Liver (tissue), 9 donors: ENCODE data around the gene DDIAS. TPM values are rescaled to one million over a fixed set of nuclear protein-coding genes. Genes with fewer than 3 reads are reported as not detected.
"Not testable (repeated sequence)": the region's sequence is repeated elsewhere in the genome, so short reads cannot be mapped to it uniquely, and the experiment has no call there.

Experiments
- DNase-seq: peaks from one replicate; pipeline ENCODE4 v3.0.0-alpha.2; 2017; ENCODE audit warnings: low spot score
- H3K27ac ChIP-seq, 2 donors: one replicate each; pipeline ENCODE4 v1.7.0; 2013; ENCODE audit warnings: inconsistent platforms in 2 of 2, low read length in 2 of 2, control low read depth in 1 of 2, low read depth in 1 of 2, mild to moderate bottlenecking in 1 of 2
- H3K27me3 ChIP-seq, 4 donors: one replicate each; pipeline versions ENCODE4 v1.6.1 to v1.7.0; 2013; ENCODE audit warnings: low read length in 3 of 4, inconsistent platforms in 1 of 4, mild to moderate bottlenecking in 1 of 4, moderate library complexity in 1 of 4; ENCODE audit not compliant: control insufficient read depth in 4 of 4, insufficient read depth in 4 of 4
- H3K36me3 ChIP-seq, 4 donors: one replicate each; pipeline versions ENCODE4 v1.6.1 to v1.7.0; 2013; ENCODE audit warnings: low read length in 3 of 4, mild to moderate bottlenecking in 3 of 4, low read depth in 1 of 4, moderate library complexity in 1 of 4; ENCODE audit not compliant: control insufficient read depth in 4 of 4, insufficient read depth in 3 of 4
- H3K4me1 ChIP-seq, 4 donors: one replicate each; pipeline versions ENCODE4 v1.6.1 to v1.7.0; 2013; ENCODE audit warnings: low read length in 3 of 4, mild to moderate bottlenecking in 3 of 4, moderate library complexity in 1 of 4; ENCODE audit not compliant: control insufficient read depth in 4 of 4, insufficient read depth in 4 of 4
- H3K4me3 ChIP-seq, 3 donors: one replicate each; pipeline versions ENCODE4 v1.6.1 to v1.7.0; 2013; ENCODE audit warnings: low read length in 3 of 3, control low read depth in 1 of 3, low read depth in 1 of 3, mild to moderate bottlenecking in 1 of 3
- H3K9ac ChIP-seq, 2 donors: one replicate each; pipeline ENCODE4 v1.7.0; 2013; ENCODE audit warnings: low read length in 2 of 2, mild to moderate bottlenecking in 2 of 2, moderate library complexity in 2 of 2, control low read depth in 1 of 2, low read depth in 1 of 2
- H3K9me3 ChIP-seq, 4 donors: one replicate each; pipeline versions ENCODE4 v1.6.1 to v1.7.0; 2013; ENCODE audit warnings: low read length in 3 of 4; ENCODE audit not compliant: control insufficient read depth in 4 of 4
- FOXA1 ChIP-seq: IDR thresholded peaks from 2 replicates; pipeline ENCODE4 v1.6.1; 2016; ENCODE audit warnings: antibody characterized with exemption
- FOXA2 ChIP-seq: IDR thresholded peaks from 2 replicates; pipeline ENCODE4 v1.6.1; 2016; ENCODE audit warnings: antibody characterized with exemption
- GABPA ChIP-seq, 2 donors: IDR thresholded peaks in 1 of 2; conservative IDR thresholded peaks in 1 of 2; 2 replicates each; pipeline ENCODE4 v1.6.1; 2016; ENCODE audit warnings: antibody characterized with exemption in 2 of 2, mild to moderate bottlenecking in 1 of 2, moderate library complexity in 1 of 2
- HNF4A ChIP-seq, 2 donors: conservative IDR thresholded peaks; 2 replicates each; pipeline ENCODE4 v1.6.1; 2016; ENCODE audit warnings: antibody characterized with exemption in 2 of 2, mild to moderate bottlenecking in 2 of 2
- JUND ChIP-seq, 2 donors: IDR thresholded peaks; 2 replicates each; pipeline ENCODE4 v1.6.1; 2016; ENCODE audit warnings: antibody characterized with exemption in 2 of 2
- NR2F2 ChIP-seq: IDR thresholded peaks from 2 replicates; pipeline ENCODE4 v1.6.1; 2016; ENCODE audit warnings: antibody characterized with exemption
- RXRA ChIP-seq, 2 donors: IDR thresholded peaks; 2 replicates each; pipeline ENCODE4 v1.6.1; 2017 to 2018; ENCODE audit warnings: antibody characterized with exemption in 2 of 2, mild to moderate bottlenecking in 1 of 2
- SP1 ChIP-seq: IDR thresholded peaks from 2 replicates; pipeline ENCODE4 v1.6.1; 2018; ENCODE audit warnings: antibody characterized with exemption, mild to moderate bottlenecking
- TAF1 ChIP-seq: conservative IDR thresholded peaks from 2 replicates; pipeline ENCODE4 v1.6.1; 2016; ENCODE audit warnings: antibody characterized with exemption, mild to moderate bottlenecking
- YY1 ChIP-seq: IDR thresholded peaks from 2 replicates; pipeline ENCODE4 v1.6.1; 2016; ENCODE audit warnings: antibody characterized with exemption, mild to moderate bottlenecking
- WGBS: extraction: QIAGEN DNeasy Blood & Tissue Kit; methylation state at CpG from one replicate; pipeline ENCODE4 v1.1.7; 2013; 5-methylcytosine and 5-hydroxymethylcytosine counted together
- polyA plus RNA-seq, 2 donors: library from polyadenylated mRNA; stranded (reverse) in 1 of 2; unstranded in 1 of 2; fragments of 200-250 nt in 1 of 2; fragments of >200 nt in 1 of 2; fragmentation: Nextera tagmentation in 1 of 2; extraction: Ambion mirVana in 1 of 2; gene quantifications; one replicate each; pipeline versions ENCODE4 v1.2.1 to v1.2.3, GENCODE V29; 2013 to 2015
- total RNA-seq, 2 donors: library from RNA; depleted of rRNA; stranded (reverse); fragments of >200 nt; gene quantifications; one replicate each; pipeline ENCODE4 v1.2.3, GENCODE V29; 2014
- TF ChIP-seq, protein P1 (sequence below): IDR thresholded peaks from 2 replicates; pipeline ENCODE4 v1.6.1; 2016; ENCODE audit warnings: antibody characterized with exemption
- TF ChIP-seq, protein P2 (sequence below): IDR thresholded peaks from 2 replicates; pipeline ENCODE4 v1.6.1; 2016; ENCODE audit warnings: antibody characterized with exemption, mild to moderate bottlenecking
- TF ChIP-seq, protein P3 (sequence below): IDR thresholded peaks from 2 replicates; pipeline ENCODE4 v1.6.1; 2016; ENCODE audit warnings: antibody characterized with exemption
- TF ChIP-seq, protein P4 (sequence below): IDR thresholded peaks from 2 replicates; pipeline ENCODE4 v1.6.1; 2016; ENCODE audit warnings: antibody characterized with exemption
- donor health status: healthy.
- donor health status: healthy.
- donor health status: healthy.
- donor health status: healthy.
- donor health status: healthy.

DDIAS gene
- total and polyA plus RNA-seq, 4 donors: 0.25 to 8.4 (median 0.47) TPM

DNA sequence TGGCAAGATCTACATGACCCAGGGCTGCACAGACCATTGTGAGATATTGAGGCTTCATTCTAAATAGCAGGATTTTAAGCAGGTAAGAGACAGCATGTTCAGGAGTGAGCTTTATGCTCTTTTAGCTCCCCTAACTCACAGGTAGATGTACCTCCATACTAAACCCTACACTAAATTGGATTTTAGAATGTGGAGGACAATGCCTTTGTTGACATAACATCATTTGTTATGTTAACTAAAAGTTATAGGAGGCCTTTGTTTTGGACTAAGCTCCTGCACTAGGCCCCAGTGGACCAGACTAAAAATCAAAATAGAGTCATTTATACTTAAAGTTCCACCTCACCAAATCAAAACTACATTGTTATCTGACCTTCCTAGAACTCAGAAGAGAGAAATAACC is 6.8 kb downstream of the DDIAS start:
- no peaks in the 10 kb centered on the region for H3K4me1 ChIP-seq
- no peak for TF ChIP-seq RXRA (IDR thresholded peaks at IDR 0.05)
- no peak for TF ChIP-seq YY1
- TF ChIP-seq NR2F2: no peak
- no peak for TF ChIP-seq FOXA2
- TF ChIP-seq, protein P1, sequence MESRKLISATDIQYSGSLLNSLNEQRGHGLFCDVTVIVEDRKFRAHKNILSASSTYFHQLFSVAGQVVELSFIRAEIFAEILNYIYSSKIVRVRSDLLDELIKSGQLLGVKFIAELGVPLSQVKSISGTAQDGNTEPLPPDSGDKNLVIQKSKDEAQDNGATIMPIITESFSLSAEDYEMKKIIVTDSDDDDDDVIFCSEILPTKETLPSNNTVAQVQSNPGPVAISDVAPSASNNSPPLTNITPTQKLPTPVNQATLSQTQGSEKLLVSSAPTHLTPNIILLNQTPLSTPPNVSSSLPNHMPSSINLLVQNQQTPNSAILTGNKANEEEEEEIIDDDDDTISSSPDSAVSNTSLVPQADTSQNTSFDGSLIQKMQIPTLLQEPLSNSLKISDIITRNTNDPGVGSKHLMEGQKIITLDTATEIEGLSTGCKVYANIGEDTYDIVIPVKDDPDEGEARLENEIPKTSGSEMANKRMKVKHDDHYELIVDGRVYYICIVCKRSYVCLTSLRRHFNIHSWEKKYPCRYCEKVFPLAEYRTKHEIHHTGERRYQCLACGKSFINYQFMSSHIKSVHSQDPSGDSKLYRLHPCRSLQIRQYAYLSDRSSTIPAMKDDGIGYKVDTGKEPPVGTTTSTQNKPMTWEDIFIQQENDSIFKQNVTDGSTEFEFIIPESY: no peak
- no peak for TF ChIP-seq TAF1
- TF ChIP-seq HNF4A (conservative IDR thresholded peaks at IDR 0.05): no peak
- no peak for TF ChIP-seq FOXA1
- TF ChIP-seq, protein P2, sequence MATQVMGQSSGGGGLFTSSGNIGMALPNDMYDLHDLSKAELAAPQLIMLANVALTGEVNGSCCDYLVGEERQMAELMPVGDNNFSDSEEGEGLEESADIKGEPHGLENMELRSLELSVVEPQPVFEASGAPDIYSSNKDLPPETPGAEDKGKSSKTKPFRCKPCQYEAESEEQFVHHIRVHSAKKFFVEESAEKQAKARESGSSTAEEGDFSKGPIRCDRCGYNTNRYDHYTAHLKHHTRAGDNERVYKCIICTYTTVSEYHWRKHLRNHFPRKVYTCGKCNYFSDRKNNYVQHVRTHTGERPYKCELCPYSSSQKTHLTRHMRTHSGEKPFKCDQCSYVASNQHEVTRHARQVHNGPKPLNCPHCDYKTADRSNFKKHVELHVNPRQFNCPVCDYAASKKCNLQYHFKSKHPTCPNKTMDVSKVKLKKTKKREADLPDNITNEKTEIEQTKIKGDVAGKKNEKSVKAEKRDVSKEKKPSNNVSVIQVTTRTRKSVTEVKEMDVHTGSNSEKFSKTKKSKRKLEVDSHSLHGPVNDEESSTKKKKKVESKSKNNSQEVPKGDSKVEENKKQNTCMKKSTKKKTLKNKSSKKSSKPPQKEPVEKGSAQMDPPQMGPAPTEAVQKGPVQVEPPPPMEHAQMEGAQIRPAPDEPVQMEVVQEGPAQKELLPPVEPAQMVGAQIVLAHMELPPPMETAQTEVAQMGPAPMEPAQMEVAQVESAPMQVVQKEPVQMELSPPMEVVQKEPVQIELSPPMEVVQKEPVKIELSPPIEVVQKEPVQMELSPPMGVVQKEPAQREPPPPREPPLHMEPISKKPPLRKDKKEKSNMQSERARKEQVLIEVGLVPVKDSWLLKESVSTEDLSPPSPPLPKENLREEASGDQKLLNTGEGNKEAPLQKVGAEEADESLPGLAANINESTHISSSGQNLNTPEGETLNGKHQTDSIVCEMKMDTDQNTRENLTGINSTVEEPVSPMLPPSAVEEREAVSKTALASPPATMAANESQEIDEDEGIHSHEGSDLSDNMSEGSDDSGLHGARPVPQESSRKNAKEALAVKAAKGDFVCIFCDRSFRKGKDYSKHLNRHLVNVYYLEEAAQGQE: no peak
- TF ChIP-seq, protein P3, sequence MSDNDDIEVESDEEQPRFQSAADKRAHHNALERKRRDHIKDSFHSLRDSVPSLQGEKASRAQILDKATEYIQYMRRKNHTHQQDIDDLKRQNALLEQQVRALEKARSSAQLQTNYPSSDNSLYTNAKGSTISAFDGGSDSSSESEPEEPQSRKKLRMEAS: no peak
- no peak for TF ChIP-seq JUND (IDR thresholded peaks at IDR 0.05)
- no peaks in the 10 kb centered on the region for H3K9me3 ChIP-seq
- no peaks in the 10 kb centered on the region for H3K36me3 ChIP-seq
- DNase-seq: no peak
- no peak overlapping the region for H3K9ac ChIP-seq
- H3K4me3 ChIP-seq: no peak overlapping the region
- no peak overlapping the region for H3K27ac ChIP-seq
- H3K27me3 ChIP-seq: no peaks in the 10 kb centered on the region

DNA sequence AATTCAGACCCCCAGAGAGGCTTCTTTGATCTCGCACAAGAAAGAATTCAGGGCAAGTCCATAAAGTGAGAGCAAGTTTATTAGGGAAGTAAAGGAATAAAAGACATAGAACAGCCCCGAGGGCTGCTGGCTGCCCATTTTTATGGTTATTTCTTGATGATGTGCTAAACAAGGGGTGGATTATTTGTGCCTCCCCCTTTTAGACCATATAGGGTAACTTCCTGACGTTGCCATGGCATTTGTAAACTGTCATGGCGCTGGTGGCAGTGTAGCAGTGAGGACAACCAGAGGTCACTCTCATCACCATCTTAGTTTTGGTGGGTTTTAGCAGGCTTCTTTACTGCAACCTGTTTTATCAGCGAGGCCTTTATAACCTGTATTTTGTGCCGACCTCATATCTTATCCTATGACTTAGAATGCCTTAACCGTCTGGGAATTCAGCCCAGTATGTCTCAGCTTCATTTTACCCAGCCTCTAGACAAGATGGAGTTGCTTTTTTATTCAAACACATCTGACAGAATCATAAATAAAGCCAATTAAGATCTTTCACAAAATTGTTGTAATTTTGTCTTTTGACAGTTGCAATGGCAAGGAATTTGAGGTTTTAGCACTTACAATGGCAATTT is 7.6 kb downstream of the DDIAS start:
- Histone ChIP-seq H3K27ac (no peak overlapping the region), H3K36me3 (no peaks in the 10 kb centered on the region), H3K27me3 (no peaks in the 10 kb centered on the region), H3K9me3 (no peaks in the 10 kb centered on the region), H3K4me3 (no peak overlapping the region), H3K9ac (no peak overlapping the region), H3K4me1 (no peaks in the 10 kb centered on the region)
- no peak for DNase-seq
- TF ChIP-seq FOXA2 (no peak), YY1 (no peak), GABPA (IDR thresholded peaks at IDR 0.05 in 1 of 2, conservative IDR thresholded peaks at IDR 0.05 in 1 of 2) (no peak), FOXA1 (no peak), SP1 (no peak), RXRA (IDR thresholded peaks at IDR 0.05) (no peak)
- TF ChIP-seq, protein P3: no peak
- TF ChIP-seq, protein P1: no peak
- TF ChIP-seq, protein P4, sequence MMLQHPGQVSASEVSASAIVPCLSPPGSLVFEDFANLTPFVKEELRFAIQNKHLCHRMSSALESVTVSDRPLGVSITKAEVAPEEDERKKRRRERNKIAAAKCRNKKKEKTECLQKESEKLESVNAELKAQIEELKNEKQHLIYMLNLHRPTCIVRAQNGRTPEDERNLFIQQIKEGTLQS: no peak
- WGBS: 81% methylated on average over 7 of the region's 7 CpGs

DNA sequence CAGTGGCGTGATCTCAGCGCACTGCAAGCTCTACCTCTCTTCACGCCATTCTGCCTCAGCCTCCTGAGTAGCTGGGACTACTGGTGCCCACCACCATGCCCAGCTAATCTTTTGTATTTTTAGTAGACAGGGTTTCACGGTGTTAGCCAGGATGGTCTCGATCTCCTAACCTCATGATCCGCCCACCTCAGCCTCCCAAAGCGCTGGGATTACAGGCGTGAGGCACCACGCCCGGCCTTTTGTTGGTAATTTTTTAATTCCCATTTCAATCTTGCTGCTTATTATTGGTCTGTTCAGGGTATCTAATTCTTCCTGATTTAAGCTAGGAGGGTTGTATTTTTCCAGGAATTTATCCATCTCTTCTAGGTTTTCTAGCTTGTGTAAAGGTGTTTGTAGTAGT is 18.2 kb downstream of the DDIAS start:
- not testable (repeated sequence) for H3K4me1 ChIP-seq, H3K27ac ChIP-seq, H3K36me3 ChIP-seq, H3K9me3 ChIP-seq, H3K9ac ChIP-seq, H3K4me3 ChIP-seq, H3K27me3 ChIP-seq, DNase-seq
- 97% methylated on average over 10 of the region's 10 CpGs for WGBS

DNA sequence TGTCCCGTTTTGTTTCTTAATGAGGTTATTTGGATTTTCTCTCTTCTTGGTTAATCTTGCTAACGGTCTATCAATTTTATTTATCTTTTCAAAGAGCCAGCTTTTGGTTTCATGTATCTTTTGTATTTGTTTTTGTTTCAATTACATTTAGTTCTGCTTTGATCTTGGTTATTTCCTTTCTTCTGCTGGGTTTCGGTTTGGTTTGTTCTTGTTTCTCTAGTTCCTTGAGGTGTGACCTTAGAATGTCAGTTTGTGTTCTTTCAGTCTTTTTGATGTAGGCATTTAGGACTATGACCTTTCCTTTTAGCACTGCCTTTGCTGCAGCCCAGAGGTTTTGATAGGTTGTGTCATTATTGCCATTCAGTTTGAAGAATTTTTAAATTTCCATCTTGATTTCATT is 18.7 kb downstream of the DDIAS start:
- not testable (repeated sequence) for H3K4me3 ChIP-seq, H3K27ac ChIP-seq
- 76% methylated on average over 3 of the region's 3 CpGs for WGBS

More for the DNA sequence above, 18.7 kb downstream of the DDIAS start:
- H3K27me3 ChIP-seq, H3K4me1 ChIP-seq, H3K9ac ChIP-seq, H3K36me3 ChIP-seq, DNase-seq, H3K9me3 ChIP-seq: not testable (repeated sequence)
